Stimulated activated CD4-positive, alpha-beta T cell treated with anti-CD3 and anti-CD28 coated beads, Interleukin-2, amount 100 ng/mL, for 4 hours (primary cell): ENCODE results near the gene DNASE1.

Experiments
- DNase-seq: peaks from one replicate; pipeline ENCODE4 v3.0.0-alpha.2; 2020; ENCODE audit warnings: low read depth

Gene DNASE1

DNA sequence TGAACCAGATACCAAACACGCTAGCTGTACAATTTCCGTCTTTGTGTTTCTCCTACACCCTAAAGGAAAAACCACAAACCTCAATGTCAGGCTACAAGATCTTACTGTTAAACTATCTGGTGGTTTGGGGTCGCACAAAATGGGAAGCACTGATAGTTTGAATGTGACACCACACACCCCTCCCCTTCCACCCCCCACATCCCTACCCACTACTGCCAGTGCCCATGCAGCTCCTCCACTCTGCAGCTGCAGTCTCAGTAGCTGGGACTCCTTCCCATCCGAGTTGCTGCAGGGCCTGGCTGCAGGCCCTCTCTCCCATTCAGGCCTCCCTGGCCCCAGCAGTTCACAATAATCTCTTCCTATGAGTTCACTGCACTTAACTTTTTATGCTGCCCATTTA lies 44.5 kb downstream of the DNASE1 start:
- no peak for DNase-seq

DNA sequence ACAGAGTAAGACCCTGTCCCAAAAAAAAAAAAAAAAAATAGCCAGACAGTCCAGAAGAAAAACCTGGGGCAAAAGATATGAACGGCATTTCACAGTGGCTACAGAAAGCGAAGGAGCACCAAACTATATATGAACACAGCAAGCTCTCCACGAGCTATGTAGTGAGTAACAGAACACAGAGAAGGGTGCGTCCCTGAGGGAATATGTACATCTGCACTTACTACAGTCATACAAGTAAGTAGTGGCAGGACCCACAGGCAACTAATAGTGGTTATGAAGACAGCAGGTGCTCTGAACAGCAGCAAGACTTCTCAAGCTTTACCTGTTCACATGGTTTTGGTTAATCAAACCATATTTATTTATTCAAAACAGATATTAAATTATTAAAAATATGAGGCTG lies 47.0 kb downstream of the DNASE1 start:
- no peak for DNase-seq

DNA sequence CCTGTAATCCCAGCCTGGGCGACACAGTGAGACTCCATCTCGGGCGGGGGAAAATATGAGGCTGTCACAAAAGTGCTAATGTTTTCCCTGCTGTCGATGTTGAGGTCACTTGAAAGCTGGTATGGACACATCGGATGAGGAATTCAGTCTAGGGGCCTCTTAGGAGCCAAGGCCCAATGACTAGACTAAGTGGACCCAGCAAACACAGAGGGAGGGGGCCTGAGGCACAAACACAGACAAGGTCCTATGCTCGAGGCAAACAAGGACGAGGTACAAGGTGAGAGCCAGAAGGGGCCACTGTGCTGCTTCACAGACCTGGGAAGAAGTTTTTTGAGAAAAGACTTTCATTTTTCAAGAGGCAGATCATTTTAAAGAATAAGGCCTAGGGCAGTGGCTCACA lies 47.6 kb downstream of the DNASE1 start:
- no peak for DNase-seq

GRCh38 chr16:3706253-3707012 lies 51.9 kb downstream of the DNASE1 start:
- no peak for DNase-seq
